Activated CD8-positive, alpha-beta memory T cell treated with anti-CD3 and anti-CD28 coated beads, Interleukin-2, amount 50 U/mL, for 48 hours (primary cell): ENCODE measurements around the gene AWAT2.

Experiments used
- DNase-seq: peaks from one replicate; pipeline ENCODE4 v3.0.0-alpha.2; 2020

Gene AWAT2

DNA sequence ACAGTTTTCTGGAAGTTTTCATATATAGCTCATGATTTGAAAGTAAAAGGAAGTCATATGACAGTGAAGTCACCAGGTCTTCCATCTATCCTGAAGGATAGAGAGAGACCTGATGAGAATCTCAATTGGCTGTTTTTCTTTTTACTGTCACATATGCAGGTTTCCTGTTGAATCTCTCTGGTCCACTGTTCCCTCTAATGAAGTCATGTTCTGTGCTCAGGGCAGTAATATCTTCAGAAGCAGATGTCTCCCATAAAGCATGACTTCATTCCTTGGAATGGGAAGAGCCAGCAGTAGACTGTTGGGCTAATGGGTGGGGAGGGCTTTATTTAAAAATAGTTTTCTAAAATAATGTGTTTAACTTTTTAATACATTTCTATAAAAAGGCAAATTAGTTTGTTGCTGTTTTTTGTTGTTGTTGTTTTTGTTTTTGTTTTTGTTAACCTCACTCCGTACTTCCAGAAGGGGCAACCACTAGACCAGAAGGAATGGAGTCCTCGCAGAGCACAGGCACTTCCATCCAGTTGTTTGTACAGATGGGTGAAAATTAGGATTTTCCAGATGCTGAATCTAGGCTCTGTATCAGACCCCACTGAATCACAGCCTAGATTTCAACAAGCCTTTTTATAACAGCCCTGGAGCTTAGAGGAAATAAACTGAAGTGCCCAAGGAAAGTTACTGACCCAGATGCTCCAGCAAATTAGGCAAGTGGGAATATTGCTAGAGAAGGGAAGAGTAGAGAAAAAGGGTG is 54.2 kb downstream of the AWAT2 start:
- no peak for DNase-seq

DNA sequence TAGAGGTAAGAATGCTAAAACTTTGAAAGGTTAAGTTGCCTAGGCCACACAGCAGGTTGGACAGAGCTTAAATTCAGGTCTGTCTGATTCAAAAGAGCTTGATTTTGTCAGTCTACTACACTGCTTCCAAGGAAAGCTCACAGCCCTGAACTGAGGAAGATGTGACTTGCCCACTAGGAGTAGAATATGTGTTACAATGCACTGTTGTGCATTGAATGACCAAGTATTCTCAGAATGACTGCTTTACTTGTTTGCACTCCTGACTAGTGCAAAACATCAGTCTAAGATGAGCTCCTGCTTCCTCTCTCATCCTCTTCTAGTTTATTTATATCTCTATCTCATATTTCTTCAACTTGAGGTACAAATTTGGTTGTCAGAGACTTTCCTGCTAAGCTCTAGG is 56.2 kb downstream of the AWAT2 start:
- DNase-seq, result no peak

DNA sequence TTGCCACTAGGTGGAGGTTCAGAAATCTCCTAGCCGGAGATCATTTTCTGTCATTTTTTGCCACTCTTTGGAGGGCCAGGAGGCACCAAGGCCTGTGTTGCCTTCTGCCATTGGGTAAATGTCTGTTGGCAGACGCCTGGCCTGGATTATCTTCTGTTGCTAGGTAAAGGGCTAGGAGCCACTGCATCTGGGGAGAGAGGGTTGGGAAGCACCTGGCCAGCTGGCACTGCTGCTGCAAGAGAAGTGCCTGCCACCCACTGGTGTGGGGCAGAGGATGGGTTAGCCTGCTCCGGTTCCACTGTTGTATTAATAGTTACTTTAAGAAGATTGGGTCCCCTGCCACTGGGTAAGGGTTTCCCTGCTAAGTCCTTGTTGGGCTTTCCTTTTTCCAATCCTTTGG is 58.1 kb downstream of the AWAT2 start:
- DNase-seq, result no peak
